Adrenal gland (tissue), 5 donors: ENCODE data around the gene DCN.

Source experiments
- POLR2A ChIP-seq, 2 donors: fragments of 450-650 bp; IDR thresholded peaks; one replicate each; pipeline ENCODE4 v1.6.1; 2017; ENCODE audit warnings: antibody characterized with exemption in 2 of 2, mild to moderate bottlenecking in 2 of 2, moderate library complexity in 1 of 2
- TF ChIP-seq, protein P1 (sequence below), 6 experiments: fragments of 450-650 bp in 4 of 6; fragments of 200-600 bp in 2 of 6; sonication (generic) in 1 of 6; IDR thresholded peaks; 1 replicate in 5 of 6; 2 replicates in 1 of 6; pipeline versions ENCODE4 v1.5.1 to v1.8.0; 2016 to 2021; ENCODE audit warnings: antibody characterized with exemption in 6 of 6, mild to moderate bottlenecking in 2 of 6, moderate library complexity in 1 of 6
- donor health status: DM: no; HTN: no; CAD: no.

GRCh38 chr12:91182636-91183455 is at the start of gene DCN:
- TF ChIP-seq, protein P1, sequence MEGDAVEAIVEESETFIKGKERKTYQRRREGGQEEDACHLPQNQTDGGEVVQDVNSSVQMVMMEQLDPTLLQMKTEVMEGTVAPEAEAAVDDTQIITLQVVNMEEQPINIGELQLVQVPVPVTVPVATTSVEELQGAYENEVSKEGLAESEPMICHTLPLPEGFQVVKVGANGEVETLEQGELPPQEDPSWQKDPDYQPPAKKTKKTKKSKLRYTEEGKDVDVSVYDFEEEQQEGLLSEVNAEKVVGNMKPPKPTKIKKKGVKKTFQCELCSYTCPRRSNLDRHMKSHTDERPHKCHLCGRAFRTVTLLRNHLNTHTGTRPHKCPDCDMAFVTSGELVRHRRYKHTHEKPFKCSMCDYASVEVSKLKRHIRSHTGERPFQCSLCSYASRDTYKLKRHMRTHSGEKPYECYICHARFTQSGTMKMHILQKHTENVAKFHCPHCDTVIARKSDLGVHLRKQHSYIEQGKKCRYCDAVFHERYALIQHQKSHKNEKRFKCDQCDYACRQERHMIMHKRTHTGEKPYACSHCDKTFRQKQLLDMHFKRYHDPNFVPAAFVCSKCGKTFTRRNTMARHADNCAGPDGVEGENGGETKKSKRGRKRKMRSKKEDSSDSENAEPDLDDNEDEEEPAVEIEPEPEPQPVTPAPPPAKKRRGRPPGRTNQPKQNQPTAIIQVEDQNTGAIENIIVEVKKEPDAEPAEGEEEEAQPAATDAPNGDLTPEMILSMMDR (IDR thresholded peaks at IDR 0.05) = no peak
- TF ChIP-seq POLR2A (IDR thresholded peaks at IDR 0.05) = peak in 1 of 2 donors; percentile 26
